Lung (tissue), 12 donors: Measurements from ENCODE around the gene GFAP. TPM values are rescaled to one million over a fixed set of nuclear protein-coding genes. Genes with fewer than 3 reads are reported as not detected.

Experiments
- ATAC-seq: fragments of 200-7000 bp; cut with Tn5 transposase; one replicate; pipeline ENCODE4 v1.9.1; 2020; ENCODE audit warnings: moderate number of reproducible peaks; ENCODE audit not compliant: insufficient read depth, low FRiP score
- DNase-seq, 3 donors: peaks; one replicate each; pipeline ENCODE4 v3.0.0-alpha.2; 2013 to 2017
- H3K27ac ChIP-seq, 2 donors: one replicate each; pipeline ENCODE4 v1.5.1; 2013; ENCODE audit warnings: mild to moderate bottlenecking in 2 of 2, moderate library complexity in 2 of 2, control low read depth in 1 of 2, inconsistent platforms in 1 of 2, low read depth in 1 of 2, low read length in 1 of 2
- H3K27me3 ChIP-seq, 3 donors: one replicate each; pipeline ENCODE4 v1.5.1; 2013; ENCODE audit warnings: low read length in 2 of 3; ENCODE audit not compliant: control insufficient read depth in 3 of 3, insufficient read depth in 3 of 3
- H3K36me3 ChIP-seq, 4 donors: one replicate each; pipeline ENCODE4 v1.5.1; 2013; ENCODE audit warnings: low read length in 4 of 4, mild to moderate bottlenecking in 1 of 4, moderate library complexity in 1 of 4; ENCODE audit not compliant: control insufficient read depth in 4 of 4, insufficient read depth in 4 of 4
- H3K4me1 ChIP-seq, 5 donors: one replicate each; pipeline ENCODE4 v1.5.1; 2013; ENCODE audit warnings: low read length in 5 of 5, mild to moderate bottlenecking in 2 of 5, moderate library complexity in 1 of 5; ENCODE audit not compliant: control insufficient read depth in 5 of 5, insufficient read depth in 5 of 5
- H3K4me3 ChIP-seq: one replicate; pipeline ENCODE4 v1.5.1; 2013; ENCODE audit warnings: mild to moderate bottlenecking, control low read depth, moderate library complexity
- H3K9ac ChIP-seq, 2 donors: one replicate each; pipeline ENCODE4 v1.5.1; 2013; ENCODE audit warnings: low read length in 2 of 2, control low read depth in 1 of 2; ENCODE audit not compliant: insufficient read depth in 1 of 2
- H3K9me3 ChIP-seq, 4 donors: one replicate each; pipeline ENCODE4 v1.5.1; 2013; ENCODE audit warnings: low read length in 3 of 4, mild to moderate bottlenecking in 1 of 4, moderate library complexity in 1 of 4; ENCODE audit not compliant: control insufficient read depth in 4 of 4, insufficient read depth in 3 of 4
- CTCF ChIP-seq: IDR thresholded peaks from 2 replicates; pipeline ENCODE4 v1.5.1; 2012; ENCODE audit warnings: mild to moderate bottlenecking; ENCODE audit errors: control extremely low read depth, extremely low read depth
- WGBS, 2 donors: extraction: QIAGEN DNeasy Blood & Tissue Kit; methylation state at CpG; one replicate each; pipeline ENCODE4 v1.1.7; 2013; 5-methylcytosine and 5-hydroxymethylcytosine counted together
- polyA plus RNA-seq, 2 donors: library from polyadenylated mRNA; stranded (reverse); fragments of 200-250 nt; gene quantifications; one replicate each; pipeline ENCODE4 v1.2.1, GENCODE V29; 2013
- total RNA-seq, 2 donors: library from RNA; depleted of rRNA in 1 of 2; stranded (reverse); fragments of >200 nt in 1 of 2; gene quantifications; one replicate each; pipeline ENCODE4 v1.2.1, GENCODE V29; 2014 to 2021
- donor health status: control.
- donor health status: control.
- donor health status: Bipolar disorder and iron deficiency.
- donor health status: healthy.
- donor health status: DM: yes; HTN: yes; CAD: no.

The GFAP gene
- total and polyA plus RNA-seq, 4 donors: 0.25 to 0.88 (median 0.34) TPM

GRCh38 chr17:44872131-44872768 lies 43.0 kb downstream of the GFAP start:
- WGBS, 2 donors: 79 to 84% methylated on average over 9 of the region's 9 CpGs
- no peak overlapping the region for H3K4me3 ChIP-seq
- no peak for DNase-seq
- H3K27ac ChIP-seq: no peak overlapping the region
- ATAC-seq: no peak
- no peak for TF ChIP-seq CTCF
- H3K36me3 ChIP-seq: peaks cover 37 to 52% (median 48%) of the 10 kb centered on the region in 4 donors
- peaks cover 0 to 1% (median 0%) of the 10 kb centered on the region in 4 donors for H3K9me3 ChIP-seq
- H3K4me1 ChIP-seq: peaks cover 0 to 1% (median 0%) of the 10 kb centered on the region in 5 donors
- H3K27me3 ChIP-seq: no peaks in the 10 kb centered on the region
- H3K9ac ChIP-seq: no peak overlapping the region

- Histone ChIP-seq H3K4me3 (no peak overlapping the region), H3K27me3 (no peaks in the 10 kb centered on the region), H3K9ac (no peak overlapping the region), H3K36me3 (peaks cover 34 to 52% (median 49%) of the 10 kb centered on the region in 4 donors), H3K9me3 (peaks cover 0 to 1% (median 0%) of the 10 kb centered on the region in 4 donors), H3K27ac (no peak overlapping the region), H3K4me1 (peaks cover 0 to 1% (median 0%) of the 10 kb centered on the region in 5 donors)
- no peak for TF ChIP-seq CTCF
- DNase-seq: no peak
- 97 to 98% methylated on average over 12 of the region's 12 CpGs for WGBS, 2 donors
- no peak for ATAC-seq
Observed at GRCh38 chr17:44871556-44871955, 43.7 kb downstream of the GFAP start.

GRCh38 chr17:44867841-44868240 lies 47.5 kb downstream of the GFAP start:
- ATAC-seq (no peak), DNase-seq (no peak)
- 89 to 91% methylated on average over 3 of the region's 3 CpGs for WGBS, 2 donors
- H3K36me3 ChIP-seq: peaks cover 34 to 51% (median 42%) of the 10 kb centered on the region in 4 donors
- H3K4me3 ChIP-seq: no peak overlapping the region
- H3K27me3 ChIP-seq: no peaks in the 10 kb centered on the region
- no peak overlapping the region for H3K27ac ChIP-seq
- peaks cover 0 to 2% (median 0%) of the 10 kb centered on the region in 5 donors for H3K4me1 ChIP-seq
- TF ChIP-seq CTCF: no peak
- peaks cover 0 to 3% (median 0%) of the 10 kb centered on the region in 4 donors for H3K9me3 ChIP-seq
- H3K9ac ChIP-seq: no peak overlapping the region
